HG03095 (cell line): ENCODE results near the gene MARF1.
"Not testable (repeated sequence)": the region's sequence is repeated elsewhere in the genome, so short reads cannot be mapped to it uniquely, and the experiment has no call there.

ENCODE experiments used
- ATAC-seq: cut with Tn5 transposase; IDR thresholded peaks from one replicate; pipeline ENCODE4 v1.9.1; 2021; ENCODE audit warnings: moderate library complexity; ENCODE audit not compliant: unreplicated experiment

Gene MARF1

DNA sequence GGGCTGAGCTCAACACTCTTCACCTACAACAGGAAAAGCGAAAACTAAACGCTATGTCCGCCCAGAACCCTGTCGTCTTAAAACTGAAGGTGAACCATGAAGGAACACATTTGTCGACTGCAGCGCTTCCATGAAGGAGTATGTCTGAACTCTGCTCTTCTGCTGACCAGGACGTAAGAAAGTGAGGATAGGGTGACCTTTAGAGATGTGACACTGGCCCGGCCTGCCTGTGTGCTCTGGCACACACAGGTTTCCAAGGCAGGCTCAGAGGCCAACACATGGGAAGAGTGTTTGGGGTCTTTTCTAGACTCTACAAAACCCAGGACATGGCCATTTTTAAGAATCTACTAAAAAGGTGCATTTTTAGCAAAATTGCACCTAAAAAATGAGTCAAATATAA, 21.1 kb downstream of the MARF1 start:
- no peak for ATAC-seq

DNA sequence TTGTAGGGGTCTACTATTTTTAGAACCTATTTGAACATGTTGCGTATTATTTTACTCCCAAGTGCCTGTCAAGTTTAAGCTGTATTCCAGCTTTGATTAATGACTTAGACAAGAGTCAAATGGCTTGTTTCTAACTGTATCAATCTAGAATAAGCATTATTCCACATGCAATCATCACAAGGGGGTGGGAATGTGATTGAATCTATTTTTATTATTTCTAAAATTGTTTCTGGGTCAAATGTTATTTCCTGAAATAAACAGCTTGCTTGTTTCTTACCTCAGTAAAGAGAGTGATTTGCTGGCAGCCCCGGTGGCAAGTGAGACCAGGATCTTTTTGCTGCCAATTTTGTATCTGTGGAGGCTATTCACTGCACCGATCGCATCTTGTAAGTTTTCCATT, 21.5 kb downstream of the MARF1 start:
- no peak for ATAC-seq

DNA sequence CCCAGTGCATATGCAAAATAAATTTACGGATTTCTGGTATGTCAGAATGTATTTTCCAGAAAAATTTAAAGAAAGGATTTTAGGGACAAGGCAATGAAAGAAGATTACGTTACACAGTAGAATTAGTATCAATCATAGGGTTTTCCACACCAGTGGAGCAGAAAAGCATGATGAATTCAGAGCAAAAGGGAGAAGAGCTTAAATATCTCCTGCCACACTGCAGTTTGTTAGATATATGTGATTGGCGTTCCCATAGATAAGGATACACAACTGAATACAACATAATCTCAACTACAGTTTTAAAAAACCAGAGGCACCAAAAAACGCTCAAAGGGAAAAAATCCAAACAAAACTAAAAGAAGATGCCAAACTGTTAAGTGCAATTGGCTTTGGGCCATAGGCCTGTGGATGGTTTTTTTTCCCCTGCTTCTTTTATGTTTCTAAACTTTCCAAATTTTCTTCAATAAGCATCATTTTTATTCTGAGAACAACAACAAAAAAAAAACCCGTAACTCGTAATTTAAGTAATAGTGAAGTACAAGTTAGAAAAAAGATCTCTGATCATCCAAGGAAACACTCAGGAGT, 22.3 kb downstream of the MARF1 start:
- ATAC-seq: no peak

DNA sequence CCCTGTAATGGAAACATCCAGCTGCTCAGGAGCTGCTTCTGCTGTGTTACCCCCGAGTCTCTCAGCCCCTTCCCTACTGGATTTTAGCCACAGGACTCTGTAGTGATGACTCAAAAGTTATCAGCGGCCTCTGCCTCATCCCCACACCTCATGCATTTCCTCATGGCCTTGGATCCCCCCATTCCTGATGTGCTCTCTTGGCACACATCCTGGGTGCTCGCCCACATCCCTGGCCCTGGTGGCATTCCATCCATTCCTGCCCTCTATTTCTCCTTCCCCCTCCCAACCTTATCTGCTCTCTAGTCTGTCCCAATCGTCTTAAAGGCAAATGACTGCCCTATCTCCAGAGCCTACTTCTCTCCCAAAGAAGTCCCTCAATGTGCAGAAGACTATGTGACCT, 24.6 kb downstream of the MARF1 start:
- ATAC-seq: no peak

DNA sequence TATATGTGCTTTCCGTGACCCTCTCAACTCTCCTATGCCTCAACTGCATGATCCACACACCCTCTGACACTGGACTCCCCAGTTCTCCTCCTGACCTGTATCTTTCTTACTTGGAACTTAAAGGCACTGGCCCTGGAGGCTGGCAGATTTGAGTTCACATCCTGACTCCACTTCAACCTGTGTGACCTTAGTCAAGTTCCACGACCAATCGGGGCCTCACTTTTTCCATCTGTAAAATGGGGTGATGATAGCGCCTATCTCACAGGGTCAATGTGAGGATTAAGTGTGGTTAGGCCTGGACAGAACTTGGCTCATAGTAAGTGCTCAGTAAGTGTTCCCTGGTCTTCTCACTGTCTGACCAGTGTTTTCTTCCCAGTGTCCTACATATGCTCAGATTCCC, 25.1 kb downstream of the MARF1 start:
- ATAC-seq: no peak

DNA sequence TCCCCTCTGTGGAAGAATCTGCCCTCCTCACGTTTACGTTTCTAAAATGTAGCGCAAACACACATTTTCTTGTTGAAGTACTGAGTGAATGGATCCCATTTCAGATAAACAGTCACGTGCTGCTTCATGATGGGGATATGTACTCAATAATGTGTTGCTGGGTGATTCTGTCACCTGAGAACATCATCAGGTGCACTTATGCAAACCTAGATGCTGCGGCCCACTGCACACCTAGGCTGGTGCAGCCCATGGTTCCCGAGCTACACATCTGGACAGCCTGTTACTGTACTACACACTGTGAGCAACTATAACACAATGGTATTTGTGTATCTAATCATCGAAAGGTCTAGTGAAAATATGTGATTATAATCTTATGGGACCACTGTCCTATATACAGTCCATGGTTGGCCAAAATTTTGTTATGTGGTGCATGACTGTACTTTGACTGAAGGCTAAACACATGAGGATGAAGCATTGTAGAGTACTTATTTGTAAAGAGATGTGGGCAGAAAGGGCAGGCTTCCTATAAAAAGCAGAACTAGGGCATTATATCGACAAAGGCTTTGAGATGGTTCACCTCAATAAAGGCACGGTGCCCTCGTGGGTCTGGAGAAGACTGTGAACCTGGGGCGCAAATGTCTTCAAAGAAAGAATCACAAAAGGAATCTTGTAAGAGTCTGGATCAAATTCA, 26.3 kb downstream of the MARF1 start:
- no peak for ATAC-seq

DNA sequence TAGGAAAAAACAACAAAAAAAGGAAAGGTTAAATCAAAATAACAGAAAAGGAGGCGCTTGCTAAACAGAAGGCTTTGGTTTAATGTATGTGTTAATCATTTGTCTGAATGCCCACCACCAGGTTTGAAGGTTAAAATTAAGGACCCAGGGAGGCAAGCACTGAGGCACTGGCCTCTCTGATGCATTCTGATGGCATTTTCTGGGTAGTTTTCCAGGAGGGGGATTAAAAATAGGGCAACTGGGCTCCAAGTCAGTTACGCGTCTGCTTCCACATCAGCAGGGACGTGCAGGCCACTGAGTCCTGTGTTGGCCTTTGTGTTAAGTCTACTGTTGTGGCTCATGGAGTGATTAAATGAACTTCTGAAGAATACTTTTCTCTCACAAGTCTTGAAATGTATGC, 26.9 kb downstream of the MARF1 start:
- ATAC-seq: no peak

DNA sequence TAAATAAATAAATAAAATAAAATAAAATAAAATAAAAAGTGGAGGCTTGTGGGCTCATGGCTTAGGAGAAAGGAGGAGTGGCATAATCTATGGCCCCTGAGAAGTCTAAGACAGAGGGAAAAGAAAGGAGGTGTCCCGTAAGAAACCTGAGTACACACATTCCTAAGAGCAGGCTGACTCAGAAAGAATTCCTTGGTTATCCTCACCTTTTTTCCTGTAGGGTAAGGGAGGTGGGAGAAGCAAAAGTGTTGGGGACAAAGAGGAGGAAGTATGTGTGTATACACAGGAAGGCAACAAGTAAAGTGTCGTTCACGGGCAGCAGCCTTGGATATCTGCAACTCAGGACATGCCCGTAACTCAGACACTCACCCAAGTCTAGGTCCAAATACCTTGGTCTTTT, 29.3 kb downstream of the MARF1 start:
- no peak for ATAC-seq

DNA sequence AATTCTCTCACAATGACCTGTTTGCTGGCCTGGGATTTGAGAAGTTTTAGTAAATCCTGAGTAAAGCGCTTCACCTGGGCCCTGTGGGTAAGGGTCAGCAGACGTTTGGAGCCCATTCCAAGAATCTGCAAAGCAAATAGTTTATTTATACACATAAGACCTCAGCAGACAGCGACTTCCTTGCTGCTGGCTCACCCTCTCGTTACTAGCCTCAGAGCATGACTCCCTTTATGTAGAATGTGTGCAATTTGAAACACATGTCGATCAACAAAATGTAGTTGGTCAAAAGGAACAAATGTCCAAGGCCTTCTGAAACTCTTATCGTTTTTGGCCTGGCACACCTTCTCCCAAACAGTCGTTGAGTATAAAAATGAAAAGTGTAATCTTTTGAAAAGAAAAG, 31.3 kb downstream of the MARF1 start:
- ATAC-seq: no peak

DNA sequence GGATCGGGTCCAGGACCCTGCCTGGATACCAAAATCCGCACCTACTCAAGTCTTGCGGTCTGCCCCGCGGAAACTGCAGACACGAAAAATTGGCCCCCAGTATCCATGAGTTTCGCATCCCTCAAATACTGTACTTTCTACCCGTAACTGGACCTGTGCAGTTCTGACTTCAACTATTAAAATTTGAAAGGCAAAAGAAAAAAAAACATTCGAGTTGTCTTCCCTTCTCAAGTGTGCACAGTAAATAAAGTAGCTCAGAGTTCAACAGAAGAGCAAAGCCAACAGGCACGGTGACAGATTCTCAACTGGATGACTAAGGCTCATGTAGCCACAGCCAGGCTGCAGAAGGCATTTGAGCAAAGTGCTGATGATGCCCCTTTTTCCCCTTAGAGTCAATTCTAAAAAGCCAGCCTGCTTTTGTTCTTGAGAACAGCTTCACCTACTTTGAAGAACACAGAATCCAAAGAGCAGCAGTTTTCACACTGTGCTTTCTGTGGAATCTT, 32.5 kb downstream of the MARF1 start:
- ATAC-seq: no peak

DNA sequence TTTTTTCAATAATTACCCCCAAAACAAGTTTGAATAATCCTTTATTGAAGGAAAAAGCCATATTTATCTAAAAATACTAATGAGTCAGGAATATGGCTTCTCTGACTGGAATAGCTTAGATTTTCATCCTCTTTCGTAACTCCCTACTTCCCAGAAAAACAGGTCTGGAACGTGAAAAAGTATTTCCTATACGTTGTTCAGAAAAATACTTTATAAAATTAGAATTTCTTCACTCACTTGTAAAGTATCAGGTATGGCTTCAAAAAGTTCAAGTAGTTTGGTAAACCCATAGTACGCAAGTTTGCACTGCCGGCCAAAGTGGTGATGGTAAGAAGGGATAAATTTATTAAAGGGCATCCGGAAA, 33.7 kb downstream of the MARF1 start:
- ATAC-seq: no peak

DNA sequence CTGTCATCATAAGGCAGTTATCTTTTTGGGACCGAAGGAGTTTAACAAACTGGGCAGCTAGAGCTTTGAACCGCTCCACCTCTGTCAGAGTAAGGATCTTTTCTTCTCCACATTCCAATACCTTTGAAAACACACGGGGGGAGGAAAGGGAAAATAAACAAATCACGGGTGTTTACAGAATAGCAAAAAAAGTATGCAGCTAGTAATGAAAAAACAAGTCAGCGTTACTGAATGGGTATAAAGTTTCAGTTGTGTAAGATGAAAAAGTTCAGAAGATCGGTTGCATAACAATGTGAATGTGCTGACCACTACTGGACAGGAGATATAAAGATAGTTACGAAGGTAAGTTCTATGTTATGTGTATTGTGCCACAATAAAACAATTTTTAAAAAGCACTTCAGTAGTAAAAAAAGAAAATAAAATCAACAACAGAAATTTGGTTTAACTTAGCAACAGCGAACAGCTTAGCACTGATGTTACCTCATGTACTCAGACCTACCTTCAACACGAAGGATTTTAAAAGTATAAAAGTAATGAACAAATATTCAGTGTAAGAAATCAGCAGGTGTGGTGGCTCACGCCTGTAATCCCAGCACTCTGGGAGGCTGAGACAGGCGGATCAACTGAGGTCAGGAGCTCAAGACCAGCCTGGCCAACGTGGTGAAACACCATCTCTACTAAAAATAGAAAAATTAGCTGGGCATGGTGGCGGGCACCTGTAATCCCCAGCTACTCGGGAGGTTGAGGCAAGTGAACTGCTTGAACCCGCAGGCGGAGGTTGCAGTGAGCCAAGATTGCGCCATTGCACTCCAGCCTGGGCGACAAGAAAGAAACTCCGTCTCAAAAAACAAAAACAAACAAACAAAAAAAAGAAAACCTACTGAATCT, 34.3 kb downstream of the MARF1 start:
- no peak for ATAC-seq

DNA sequence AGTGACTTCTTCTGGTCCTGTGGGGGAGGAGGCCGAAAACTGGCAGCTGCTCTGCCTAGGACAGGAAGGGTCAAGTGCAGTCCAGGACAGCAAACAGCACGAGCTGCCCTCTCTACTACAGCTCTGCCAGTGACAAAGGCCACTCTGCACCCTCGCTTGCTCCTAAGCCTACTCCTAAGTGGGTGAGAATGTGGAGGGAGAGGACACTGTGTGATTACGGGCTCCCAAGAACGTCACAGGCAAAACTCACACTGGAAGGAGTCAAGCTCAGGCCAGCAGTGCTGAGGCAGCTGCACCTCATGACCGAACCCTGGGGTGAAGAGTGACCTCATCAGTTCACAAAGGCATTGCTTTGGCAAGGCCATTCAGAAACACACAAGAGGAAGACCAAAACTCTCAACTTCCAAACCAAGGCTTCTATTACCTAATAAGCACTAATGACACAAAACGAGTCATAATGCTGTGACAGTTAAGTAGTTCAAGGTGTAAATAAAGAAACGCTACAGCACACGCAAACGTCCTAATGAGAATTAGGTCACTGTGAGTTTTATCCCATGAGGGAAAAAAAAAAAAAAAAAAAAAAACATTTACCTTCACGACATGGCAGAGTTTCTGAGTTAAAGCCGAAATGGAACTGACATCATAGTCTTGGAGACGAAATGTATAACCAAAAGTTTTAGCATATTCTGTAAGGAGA, 35.1 kb downstream of the MARF1 start:
- no peak for ATAC-seq

DNA sequence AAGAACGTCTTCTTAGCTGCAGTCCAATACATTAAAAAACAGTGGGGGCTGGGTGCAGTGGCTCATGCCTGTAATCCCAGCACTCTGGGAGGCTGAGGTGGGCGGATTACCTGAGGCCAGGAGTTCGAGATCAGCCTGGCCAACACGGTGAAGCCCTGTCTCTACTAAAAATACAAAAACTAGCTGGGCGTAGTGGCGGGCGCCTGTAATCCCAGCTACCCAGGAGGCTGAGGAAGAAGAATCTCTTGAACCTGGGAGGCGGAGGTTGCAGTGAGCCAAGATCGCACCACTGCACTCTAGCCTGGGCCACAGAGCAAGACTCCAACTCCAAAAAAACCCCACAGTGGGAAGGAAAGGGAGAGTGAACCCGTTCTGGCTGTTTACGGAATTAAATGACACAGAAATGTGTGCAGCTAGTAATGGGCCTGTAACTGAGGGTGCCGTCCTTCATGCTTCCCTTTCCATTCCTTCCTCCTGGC, 35.7 kb downstream of the MARF1 start:
- not testable (repeated sequence) for ATAC-seq

DNA sequence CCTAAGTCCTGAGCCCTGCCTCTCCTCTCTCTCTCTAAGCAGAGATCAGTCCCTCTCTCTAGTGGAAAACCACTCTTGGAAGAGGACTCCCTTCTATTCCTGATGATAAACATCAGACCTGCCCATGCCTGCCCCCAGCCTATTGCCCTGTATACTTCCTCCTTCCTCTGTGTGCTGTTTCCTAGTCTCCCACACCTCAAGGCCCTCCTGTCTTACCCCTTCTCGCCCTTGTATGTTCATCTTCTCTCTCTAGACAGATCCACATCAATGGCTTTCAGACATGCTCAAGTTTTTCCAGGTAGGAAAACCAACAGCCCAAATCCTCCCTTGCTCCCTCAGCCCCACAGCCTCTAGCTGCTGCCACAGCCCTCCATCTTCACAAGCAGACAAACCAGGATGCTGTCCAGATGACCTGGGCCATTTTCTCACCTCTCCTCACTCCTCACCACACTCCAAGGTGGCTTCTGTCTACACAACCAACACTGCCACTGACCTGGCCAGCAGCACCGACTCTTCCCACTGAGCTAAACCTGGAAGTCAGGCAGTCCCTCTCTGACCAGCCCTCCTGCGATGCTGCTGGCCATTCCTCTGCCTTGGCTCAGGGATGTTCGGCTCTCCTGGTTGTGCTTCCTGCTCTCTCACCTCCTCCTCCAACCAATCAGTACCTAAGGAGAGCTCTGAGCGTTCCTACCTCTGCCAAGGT, 36.3 kb downstream of the MARF1 start:
- no peak for ATAC-seq

DNA sequence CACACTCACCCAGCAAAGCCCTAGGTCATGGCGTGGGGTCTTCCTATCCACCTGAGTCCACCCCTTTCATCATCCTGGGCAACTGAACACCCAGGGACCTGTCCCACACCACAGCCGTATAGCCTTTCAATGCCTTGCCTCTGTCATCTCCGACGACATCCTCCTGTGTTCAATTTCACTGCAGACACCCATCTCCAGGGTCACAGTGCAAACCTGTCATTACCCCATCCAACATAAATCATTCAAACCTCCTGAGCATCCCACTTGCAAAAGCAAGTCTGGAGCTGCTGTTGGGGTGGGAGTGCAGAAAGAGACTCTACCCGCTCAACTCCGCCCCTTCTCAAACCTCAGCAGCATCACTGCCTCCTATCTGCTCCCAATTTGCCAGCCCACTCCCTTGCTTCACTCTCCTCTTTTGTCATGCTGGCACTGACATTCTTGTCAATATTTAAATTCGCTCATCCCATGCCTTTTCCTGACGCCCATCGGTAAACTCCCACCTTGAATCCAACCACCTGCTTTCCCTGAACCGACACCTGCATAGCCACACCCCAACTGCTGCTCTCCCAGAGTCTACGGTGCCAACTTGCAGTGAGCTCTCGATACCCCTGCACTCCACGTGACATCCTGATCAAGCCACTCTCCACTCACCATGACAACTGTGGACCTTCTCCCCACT, 37.0 kb downstream of the MARF1 start:
- no peak for ATAC-seq

DNA sequence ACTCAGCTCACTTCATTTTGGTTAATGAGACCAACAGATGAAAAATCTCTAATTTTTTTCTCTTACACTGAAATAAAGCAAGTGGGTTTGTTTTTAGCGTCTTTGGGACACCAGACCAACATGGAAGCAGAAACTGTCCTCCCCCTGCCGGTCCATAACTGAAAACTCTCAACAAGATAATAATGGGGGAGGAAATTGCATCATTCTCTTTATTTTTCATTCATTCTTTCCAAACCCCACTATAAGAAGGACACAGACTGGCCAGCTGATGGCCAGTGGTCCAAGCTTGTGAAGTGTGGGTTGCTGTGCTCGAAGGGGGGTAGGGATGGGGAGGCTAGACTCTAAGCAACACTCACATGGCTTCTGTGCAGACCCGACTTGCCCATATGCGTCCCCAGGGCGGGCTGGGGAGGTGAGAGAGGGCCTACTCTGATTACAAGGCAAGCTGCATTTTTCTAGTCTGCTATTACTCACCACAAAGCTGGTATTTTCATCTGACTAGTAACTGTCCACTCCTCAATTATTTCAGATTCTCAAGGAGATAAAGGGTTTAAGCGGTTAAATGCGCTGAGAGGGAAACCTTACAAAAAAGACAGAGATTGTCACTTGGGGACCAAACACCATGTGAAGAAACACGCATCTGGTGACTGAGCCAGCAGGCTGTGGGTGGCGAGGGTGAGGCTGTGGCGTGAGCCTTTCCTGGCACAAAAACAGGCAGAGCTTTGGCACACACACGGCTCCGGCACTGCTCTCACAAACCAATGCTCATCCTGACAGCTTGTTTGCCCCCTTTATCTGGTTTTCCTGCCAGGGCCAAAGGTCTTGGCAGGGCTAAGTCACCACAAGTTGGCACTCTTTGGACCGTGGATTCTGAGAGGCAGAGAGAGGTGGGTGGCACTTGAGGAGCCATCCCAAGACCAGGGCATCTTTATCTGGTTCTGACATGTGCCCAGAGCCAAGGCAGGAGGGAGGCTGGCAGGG, 38.2 kb downstream of the MARF1 start:
- ATAC-seq: no peak

DNA sequence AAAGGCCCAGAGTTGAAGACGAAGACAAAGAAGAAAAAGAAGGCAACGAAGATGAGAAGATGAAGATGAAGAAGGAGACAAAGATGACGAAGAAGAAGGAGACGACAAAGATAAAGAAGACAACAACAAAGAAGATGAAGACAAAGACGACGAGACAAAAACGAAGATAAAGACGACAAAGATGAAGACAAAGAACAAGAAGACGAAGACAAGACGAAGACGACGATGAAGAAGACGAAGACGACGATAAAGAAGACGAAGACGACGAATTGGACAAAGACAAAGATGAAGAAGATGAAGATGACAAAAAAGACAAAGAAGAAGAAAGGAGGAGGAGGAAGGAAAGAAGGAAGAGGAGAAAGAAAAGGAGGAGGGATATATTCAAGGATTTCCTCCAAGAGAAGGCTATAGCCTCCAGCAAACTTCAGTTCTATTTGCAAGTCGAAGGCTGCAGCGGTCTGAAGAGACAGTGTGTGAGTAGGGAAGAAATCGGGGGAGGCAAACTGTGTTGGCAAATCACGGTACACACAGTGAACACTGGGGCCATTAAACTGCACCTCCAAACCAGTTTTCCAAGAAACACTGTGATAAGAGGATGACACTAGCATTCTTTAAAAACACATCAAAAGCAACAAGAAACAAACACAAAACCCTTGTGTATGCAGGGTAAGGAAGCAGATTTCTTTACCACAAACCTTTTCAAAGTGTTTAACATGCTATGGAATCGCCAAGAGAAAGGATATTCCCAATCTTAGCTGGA, 40.5 kb downstream of the MARF1 start:
- ATAC-seq: no peak
